NCI-H146 (cell line): Measurements from ENCODE around the gene C1QB.
"Not testable (repeated sequence)": the region's sequence is repeated elsewhere in the genome, so short reads cannot be mapped to it uniquely, and the experiment has no call there.

Experiments used
- DNase-seq: peaks from one replicate; lab custom pipeline; 2025; lab: John Stamatoyannopoulos, UW

Gene C1QB

GRCh38 chr1:22662986-22663408, 10.0 kb downstream of the C1QB start:
- DNase-seq: no peak

GRCh38 chr1:22665752-22666151, 12.7 kb downstream of the C1QB start:
- peak; percentile 29 for DNase-seq

GRCh38 chr1:22666412-22666811, 13.4 kb downstream of the C1QB start:
- DNase-seq: no peak

- DNase-seq: not testable (repeated sequence)
Measured at GRCh38 chr1:22668840-22669239, 15.8 kb downstream of the C1QB start.

- DNase-seq: peak; percentile 10
Measured at GRCh38 chr1:22670352-22670975, 17.4 kb downstream of the C1QB start.

GRCh38 chr1:22671999-22672398, 19.0 kb downstream of the C1QB start:
- DNase-seq: no peak

- peak; percentile 32 for DNase-seq
Measured at GRCh38 chr1:22673486-22674409, 20.7 kb downstream of the C1QB start.

- DNase-seq: no peak
Measured at GRCh38 chr1:22674410-22674749, 21.3 kb downstream of the C1QB start.

- not testable (repeated sequence) for DNase-seq
Measured at GRCh38 chr1:22676151-22676550, 23.1 kb downstream of the C1QB start.

- peak; percentile 69 for DNase-seq
Measured at GRCh38 chr1:22676916-22677583, 24.0 kb downstream of the C1QB start.

GRCh38 chr1:22677931-22678896, 25.2 kb downstream of the C1QB start:
- no peak for DNase-seq

- no peak for DNase-seq
Measured at GRCh38 chr1:22680726-22681125, 27.7 kb downstream of the C1QB start.

- DNase-seq: no peak
Measured at GRCh38 chr1:22681556-22682276, 28.7 kb downstream of the C1QB start.

GRCh38 chr1:22683547-22683946, 30.5 kb downstream of the C1QB start:
- no peak for DNase-seq

GRCh38 chr1:22685591-22686059, 32.6 kb downstream of the C1QB start:
- DNase-seq: no peak

- DNase-seq: no peak
Measured at GRCh38 chr1:22687191-22687590, 34.2 kb downstream of the C1QB start.

- DNase-seq: no peak
Measured at GRCh38 chr1:22688466-22688865, 35.4 kb downstream of the C1QB start.

GRCh38 chr1:22689505-22689904, 36.5 kb downstream of the C1QB start:
- DNase-seq: peak; percentile 93

GRCh38 chr1:22691031-22691753, 38.2 kb downstream of the C1QB start:
- no peak for DNase-seq

- DNase-seq: no peak
Measured at GRCh38 chr1:22694172-22694571, 41.1 kb downstream of the C1QB start.
